Mesothelial cell of epicardium (in vitro differentiated cells): ENCODE data around the gene TRAPPC10. TPM values are rescaled to one million over a fixed set of nuclear protein-coding genes. Genes with fewer than 3 reads are reported as not detected.

Experiments
- DNase-seq, 2 experiments: peaks; one replicate each; pipeline ENCODE4 v3.0.0; 2021; ENCODE audit warnings: low spot score in 2 of 2; ENCODE audit not compliant: unreplicated experiment in 2 of 2
- H3K27ac Mint-ChIP-seq: 2 replicates; pipeline ENCODE4 v1.8.0; 2021; ENCODE audit warnings: mixed read lengths
- H3K27me3 Mint-ChIP-seq: 2 replicates; pipeline ENCODE4 v1.8.0; 2021; ENCODE audit warnings: low read depth, mixed read lengths
- H3K36me3 Mint-ChIP-seq: 2 replicates; pipeline ENCODE4 v1.8.0; 2021; ENCODE audit warnings: mixed read lengths
- H3K4me1 Mint-ChIP-seq: 2 replicates; pipeline ENCODE4 v1.8.0; 2021; ENCODE audit warnings: mixed read lengths
- H3K4me3 Mint-ChIP-seq: 2 replicates; pipeline ENCODE4 v1.8.0; 2021; ENCODE audit warnings: mild to moderate bottlenecking, moderate library complexity, mixed read lengths
- H3K9me3 Mint-ChIP-seq: 2 replicates; pipeline ENCODE4 v1.8.0; 2021; ENCODE audit warnings: mixed read lengths
- total RNA-seq: library from RNA; stranded (reverse); gene quantifications from 3 replicates; pipeline ENCODE4 v1.2.1, GENCODE V29; 2021
- TF ChIP-seq, protein P1 (sequence below): fragments of 200-600 bp; sonication (generic); IDR thresholded peaks from one replicate; pipeline ENCODE4 v1.5.0; 2021; ENCODE audit warnings: antibody characterized with exemption; ENCODE audit not compliant: unreplicated experiment

The TRAPPC10 gene
- total RNA-seq, 1 donor from 2014 or later = 34.5 TPM

- Mint-ChIP-seq H3K4me3 (no peak overlapping the region), H3K9me3 (no peaks in the 10 kb centered on the region), H3K4me1 (peaks cover 5% of the 10 kb centered on the region), H3K27ac (no peak overlapping the region), H3K27me3 (no peaks in the 10 kb centered on the region), H3K36me3 (peaks cover 9% of the 10 kb centered on the region)
- no peak for DNase-seq
- TF ChIP-seq, protein P1, sequence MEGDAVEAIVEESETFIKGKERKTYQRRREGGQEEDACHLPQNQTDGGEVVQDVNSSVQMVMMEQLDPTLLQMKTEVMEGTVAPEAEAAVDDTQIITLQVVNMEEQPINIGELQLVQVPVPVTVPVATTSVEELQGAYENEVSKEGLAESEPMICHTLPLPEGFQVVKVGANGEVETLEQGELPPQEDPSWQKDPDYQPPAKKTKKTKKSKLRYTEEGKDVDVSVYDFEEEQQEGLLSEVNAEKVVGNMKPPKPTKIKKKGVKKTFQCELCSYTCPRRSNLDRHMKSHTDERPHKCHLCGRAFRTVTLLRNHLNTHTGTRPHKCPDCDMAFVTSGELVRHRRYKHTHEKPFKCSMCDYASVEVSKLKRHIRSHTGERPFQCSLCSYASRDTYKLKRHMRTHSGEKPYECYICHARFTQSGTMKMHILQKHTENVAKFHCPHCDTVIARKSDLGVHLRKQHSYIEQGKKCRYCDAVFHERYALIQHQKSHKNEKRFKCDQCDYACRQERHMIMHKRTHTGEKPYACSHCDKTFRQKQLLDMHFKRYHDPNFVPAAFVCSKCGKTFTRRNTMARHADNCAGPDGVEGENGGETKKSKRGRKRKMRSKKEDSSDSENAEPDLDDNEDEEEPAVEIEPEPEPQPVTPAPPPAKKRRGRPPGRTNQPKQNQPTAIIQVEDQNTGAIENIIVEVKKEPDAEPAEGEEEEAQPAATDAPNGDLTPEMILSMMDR = no peak
These were observed 38.2 kb downstream of the TRAPPC10 start for GRCh38 chr21:44050276-44050675.

GRCh38 chr21:44051462-44051941 is 39.4 kb downstream of the TRAPPC10 start:
- TF ChIP-seq, protein P1 = no peak
- DNase-seq = no peak
- H3K36me3 Mint-ChIP-seq = peaks cover 16% of the 10 kb centered on the region
- H3K4me1 Mint-ChIP-seq = peaks cover 5% of the 10 kb centered on the region
- H3K9me3 Mint-ChIP-seq = no peaks in the 10 kb centered on the region
- H3K27ac Mint-ChIP-seq = no peak overlapping the region
- H3K27me3 Mint-ChIP-seq = no peaks in the 10 kb centered on the region
- H3K4me3 Mint-ChIP-seq = no peak overlapping the region

DNA sequence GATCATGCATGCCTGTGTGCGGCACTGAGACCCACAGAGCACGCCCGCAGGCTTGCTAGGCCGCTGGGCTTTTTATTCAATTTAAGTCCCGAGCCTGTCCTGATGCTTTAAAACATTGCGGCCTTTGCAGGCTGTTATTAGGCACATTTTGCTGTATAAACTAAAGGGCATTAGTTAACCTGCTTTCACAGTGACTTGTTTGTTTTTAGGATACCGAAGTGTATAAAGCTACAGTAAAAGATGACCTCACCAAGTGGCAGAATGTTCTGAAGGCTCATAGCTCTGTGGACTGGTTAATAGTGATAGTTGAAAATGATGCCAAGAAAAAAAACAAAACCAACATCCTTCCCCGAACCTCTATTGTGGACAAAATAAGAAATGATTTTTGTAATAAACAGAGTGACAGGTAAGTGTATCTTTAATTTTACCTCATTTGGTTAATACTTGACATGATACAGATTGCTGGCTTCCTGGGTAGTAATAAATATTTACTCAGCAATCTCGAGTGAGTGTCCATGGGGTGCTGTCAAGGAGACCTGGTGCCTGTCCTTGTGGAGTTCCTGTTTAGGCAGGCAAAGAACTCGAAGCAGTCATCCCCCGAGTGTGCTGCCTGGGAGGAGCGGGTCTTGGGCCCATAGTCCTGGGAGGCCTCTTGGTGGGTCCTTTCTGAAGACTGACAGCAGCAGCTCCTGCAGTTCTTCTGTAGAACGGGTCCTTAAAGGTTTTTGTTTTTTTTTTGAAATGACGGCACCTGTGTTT is 40.1 kb downstream of the TRAPPC10 start:
- no peaks in the 10 kb centered on the region for H3K27me3 Mint-ChIP-seq
- H3K4me1 Mint-ChIP-seq = peaks cover 5% of the 10 kb centered on the region
- peaks cover 19% of the 10 kb centered on the region for H3K36me3 Mint-ChIP-seq
- DNase-seq = no peak
- no peak overlapping the region for H3K4me3 Mint-ChIP-seq
- TF ChIP-seq, protein P1 = no peak
- H3K27ac Mint-ChIP-seq = no peak overlapping the region
- H3K9me3 Mint-ChIP-seq = no peaks in the 10 kb centered on the region

DNA sequence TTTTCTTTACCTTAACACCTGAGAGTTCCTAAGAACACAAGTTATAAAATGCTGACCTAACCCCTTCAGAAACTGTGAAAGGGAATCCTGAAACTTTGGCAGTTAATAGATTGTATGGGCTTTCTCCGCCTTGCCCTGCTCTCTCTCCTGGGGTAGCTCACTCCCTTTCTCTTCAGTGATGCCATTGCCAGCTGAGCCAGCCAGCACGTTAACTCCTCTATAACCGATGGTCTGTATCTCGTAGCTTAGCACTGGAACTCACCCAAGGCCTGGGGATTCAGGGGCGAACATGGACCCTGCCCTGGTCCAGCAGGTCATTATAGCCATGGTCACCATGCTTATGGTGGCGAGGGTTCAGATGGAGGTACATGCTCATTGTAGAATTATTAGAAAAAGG is 40.7 kb downstream of the TRAPPC10 start:
- TF ChIP-seq, protein P1 = no peak
- Mint-ChIP-seq H3K27me3 (no peaks in the 10 kb centered on the region), H3K27ac (no peak overlapping the region), H3K4me1 (peaks cover 5% of the 10 kb centered on the region), H3K9me3 (no peaks in the 10 kb centered on the region), H3K36me3 (peaks cover 16% of the 10 kb centered on the region), H3K4me3 (no peak overlapping the region)
- DNase-seq = no peak

- peaks cover 5% of the 10 kb centered on the region for H3K4me1 Mint-ChIP-seq
- peaks cover 19% of the 10 kb centered on the region for H3K36me3 Mint-ChIP-seq
- H3K9me3 Mint-ChIP-seq = no peaks in the 10 kb centered on the region
- no peak for DNase-seq
- no peaks in the 10 kb centered on the region for H3K27me3 Mint-ChIP-seq
- no peak overlapping the region for H3K4me3 Mint-ChIP-seq
- TF ChIP-seq, protein P1 = no peak
- H3K27ac Mint-ChIP-seq = no peak overlapping the region
These were observed 41.5 kb downstream of the TRAPPC10 start for GRCh38 chr21:44053567-44053966.
